Left kidney (tissue), 2 donors: ENCODE results near the gene FALEC. TPM values are rescaled to one million over a fixed set of nuclear protein-coding genes. Genes with fewer than 3 reads are reported as not detected.
"Not testable (repeated sequence)": the region's sequence is repeated elsewhere in the genome, so short reads cannot be mapped to it uniquely, and the experiment has no call there.

Source experiments
- DNase-seq: peaks from one replicate; pipeline ENCODE4 v3.0.0-alpha.2; 2013
- polyA plus RNA-seq: library from polyadenylated mRNA; unstranded; fragments of 120-200 nt; gene quantifications from one replicate; pipeline ENCODE4 v1.2.1, GENCODE V29; 2013; ENCODE audit not compliant: insufficient read length

The FALEC gene
- polyA plus RNA-seq, 1 donor, result 0.83 TPM

GRCh38 chr1:150558761-150559655 is 43.5 kb downstream of the FALEC start:
- no peak for DNase-seq

- no peak for DNase-seq
Measured at GRCh38 chr1:150559656-150560010, 44.1 kb downstream of the FALEC start.

- DNase-seq, result no peak
Measured at GRCh38 chr1:150560011-150560438, 44.5 kb downstream of the FALEC start.

- peak; percentile 88 for DNase-seq
Measured at GRCh38 chr1:150560576-150561253, 45.2 kb downstream of the FALEC start.

- peak; percentile 91 for DNase-seq
Measured at GRCh38 chr1:150561254-150561973, 45.9 kb downstream of the FALEC start.

GRCh38 chr1:150561974-150562445 is 46.5 kb downstream of the FALEC start:
- peak; percentile 87 for DNase-seq

- DNase-seq, result no peak
Measured at GRCh38 chr1:150562446-150563339, 47.1 kb downstream of the FALEC start.

- no peak for DNase-seq
Measured at GRCh38 chr1:150563340-150564038, 47.9 kb downstream of the FALEC start.

- DNase-seq, result no peak
Measured at GRCh38 chr1:150564051-150564991, 48.8 kb downstream of the FALEC start.

- DNase-seq, result not testable (repeated sequence)
Measured at GRCh38 chr1:150565240-150565991, 49.9 kb downstream of the FALEC start.

- no peak for DNase-seq
Measured at GRCh38 chr1:150566589-150567340, 51.2 kb downstream of the FALEC start.

GRCh38 chr1:150567341-150567716 is 51.8 kb downstream of the FALEC start:
- no peak for DNase-seq

- peak; percentile 89 for DNase-seq
Measured at GRCh38 chr1:150567717-150568593, 52.4 kb downstream of the FALEC start.

- DNase-seq, result no peak
Measured at GRCh38 chr1:150568594-150568966, 53.0 kb downstream of the FALEC start.

- DNase-seq, result no peak
Measured at GRCh38 chr1:150572918-150573647, 57.5 kb downstream of the FALEC start.

- DNase-seq, result not testable (repeated sequence)
Measured at GRCh38 chr1:150573648-150574071, 58.1 kb downstream of the FALEC start.
